ENCODE measurements around the gene PACRG. TPM values are rescaled to one million over a fixed set of nuclear protein-coding genes. Genes with fewer than 3 reads are reported as not detected.

The PACRG gene
- polyA plus RNA-seq, 1 donor from 2014 or later, result 16.6 TPM

GRCh38 chr6:163308629-163309440 lies 581.1 kb downstream of the PACRG start:
- H3K27me3 ChIP-seq (ENCODE audit: insufficient read depth, low read depth, low read length), result no peaks in the 10 kb centered on the region
- H3K9me3 ChIP-seq (ENCODE audit: low read length), result no peaks in the 10 kb centered on the region
- no peak overlapping the region for H3K4me3 ChIP-seq (ENCODE audit: low read length)
- no peak overlapping the region for H2AFZ ChIP-seq (ENCODE audit: low read depth, low read length)
- no peaks in the 10 kb centered on the region for H4K20me1 ChIP-seq (ENCODE audit: insufficient read depth)
- H3K9me2 ChIP-seq (ENCODE audit: insufficient read depth, low read length), result no peaks in the 10 kb centered on the region
- no peak overlapping the region for H3K27ac ChIP-seq (ENCODE audit: low read length)
- no peaks in the 10 kb centered on the region for H3K79me2 ChIP-seq (replicated peaks; ENCODE audit: insufficient read depth, low read length)
- TF ChIP-seq SMC3 (conservative IDR thresholded peaks at IDR 0.05; ENCODE audit: poor library complexity) (no peak), CTCF (IDR thresholded peaks at IDR 0.05; ENCODE audit: poor library complexity, severe bottlenecking) (no peak), EP300 (conservative IDR thresholded peaks at IDR 0.05; ENCODE audit: poor library complexity, severe bottlenecking) (no peak), TAF1 (IDR thresholded peaks at IDR 0.05; ENCODE audit: low read depth) (no peak), POLR2AphosphoS5 (IDR thresholded peaks at IDR 0.05) (no peak), MXI1 (conservative IDR thresholded peaks at IDR 0.05; ENCODE audit: poor library complexity, severe bottlenecking) (no peak), RAD21 (conservative IDR thresholded peaks at IDR 0.05) (no peak), EZH2 (IDR thresholded peaks at IDR 0.05; ENCODE audit: borderline replicate concordance, insufficient read depth, low read length, poor library complexity, severe bottlenecking) (no peak)
- TF ChIP-seq, protein P1, sequence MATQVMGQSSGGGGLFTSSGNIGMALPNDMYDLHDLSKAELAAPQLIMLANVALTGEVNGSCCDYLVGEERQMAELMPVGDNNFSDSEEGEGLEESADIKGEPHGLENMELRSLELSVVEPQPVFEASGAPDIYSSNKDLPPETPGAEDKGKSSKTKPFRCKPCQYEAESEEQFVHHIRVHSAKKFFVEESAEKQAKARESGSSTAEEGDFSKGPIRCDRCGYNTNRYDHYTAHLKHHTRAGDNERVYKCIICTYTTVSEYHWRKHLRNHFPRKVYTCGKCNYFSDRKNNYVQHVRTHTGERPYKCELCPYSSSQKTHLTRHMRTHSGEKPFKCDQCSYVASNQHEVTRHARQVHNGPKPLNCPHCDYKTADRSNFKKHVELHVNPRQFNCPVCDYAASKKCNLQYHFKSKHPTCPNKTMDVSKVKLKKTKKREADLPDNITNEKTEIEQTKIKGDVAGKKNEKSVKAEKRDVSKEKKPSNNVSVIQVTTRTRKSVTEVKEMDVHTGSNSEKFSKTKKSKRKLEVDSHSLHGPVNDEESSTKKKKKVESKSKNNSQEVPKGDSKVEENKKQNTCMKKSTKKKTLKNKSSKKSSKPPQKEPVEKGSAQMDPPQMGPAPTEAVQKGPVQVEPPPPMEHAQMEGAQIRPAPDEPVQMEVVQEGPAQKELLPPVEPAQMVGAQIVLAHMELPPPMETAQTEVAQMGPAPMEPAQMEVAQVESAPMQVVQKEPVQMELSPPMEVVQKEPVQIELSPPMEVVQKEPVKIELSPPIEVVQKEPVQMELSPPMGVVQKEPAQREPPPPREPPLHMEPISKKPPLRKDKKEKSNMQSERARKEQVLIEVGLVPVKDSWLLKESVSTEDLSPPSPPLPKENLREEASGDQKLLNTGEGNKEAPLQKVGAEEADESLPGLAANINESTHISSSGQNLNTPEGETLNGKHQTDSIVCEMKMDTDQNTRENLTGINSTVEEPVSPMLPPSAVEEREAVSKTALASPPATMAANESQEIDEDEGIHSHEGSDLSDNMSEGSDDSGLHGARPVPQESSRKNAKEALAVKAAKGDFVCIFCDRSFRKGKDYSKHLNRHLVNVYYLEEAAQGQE (IDR thresholded peaks at IDR 0.05; ENCODE audit: borderline replicate concordance), result no peak
- no peaks in the 10 kb centered on the region for H3F3A ChIP-seq (ENCODE audit: insufficient read depth, low read length, poor library complexity, severe bottlenecking)
- no peaks in the 10 kb centered on the region for H3K36me3 ChIP-seq (ENCODE audit: insufficient read depth, low read length)
- no peak overlapping the region for H3K9ac ChIP-seq (ENCODE audit: low read length)
- no peak overlapping the region for H3K4me2 ChIP-seq (ENCODE audit: low read length)

- Histone ChIP-seq H3K9me2 (ENCODE audit: insufficient read depth, low read length) (no peaks in the 10 kb centered on the region), H3K79me2 (replicated peaks; ENCODE audit: insufficient read depth, low read length) (no peaks in the 10 kb centered on the region), H3K27me3 (ENCODE audit: insufficient read depth, low read depth, low read length) (no peaks in the 10 kb centered on the region), H3K9ac (ENCODE audit: low read length) (no peak overlapping the region), H4K20me1 (ENCODE audit: insufficient read depth) (no peaks in the 10 kb centered on the region), H2AFZ (ENCODE audit: low read depth, low read length) (no peak overlapping the region), H3K9me3 (ENCODE audit: low read length) (no peaks in the 10 kb centered on the region), H3K4me2 (ENCODE audit: low read length) (no peak overlapping the region), H3F3A (ENCODE audit: insufficient read depth, low read length, poor library complexity, severe bottlenecking) (no peaks in the 10 kb centered on the region), H3K36me3 (ENCODE audit: insufficient read depth, low read length) (no peaks in the 10 kb centered on the region), H3K27ac (ENCODE audit: low read length) (no peak overlapping the region), H3K4me3 (ENCODE audit: low read length) (no peak overlapping the region)
- TF ChIP-seq EZH2 (IDR thresholded peaks at IDR 0.05; ENCODE audit: borderline replicate concordance, insufficient read depth, low read length, poor library complexity, severe bottlenecking) (no peak), CTCF (IDR thresholded peaks at IDR 0.05; ENCODE audit: poor library complexity, severe bottlenecking) (no peak), RAD21 (conservative IDR thresholded peaks at IDR 0.05) (no peak), SMC3 (conservative IDR thresholded peaks at IDR 0.05; ENCODE audit: poor library complexity) (no peak), TAF1 (IDR thresholded peaks at IDR 0.05; ENCODE audit: low read depth) (no peak), POLR2AphosphoS5 (IDR thresholded peaks at IDR 0.05) (no peak), EP300 (conservative IDR thresholded peaks at IDR 0.05; ENCODE audit: poor library complexity, severe bottlenecking) (no peak), MXI1 (conservative IDR thresholded peaks at IDR 0.05; ENCODE audit: poor library complexity, severe bottlenecking) (no peak)
- TF ChIP-seq, protein P1 (IDR thresholded peaks at IDR 0.05; ENCODE audit: borderline replicate concordance), result no peak
Measured at GRCh38 chr6:163309491-163310026, 581.8 kb downstream of the PACRG start.

Data from neural cell (in vitro differentiated cells).